Measurements from ENCODE around the gene EPOP.
A peak's percentile ranks its signal among the peaks of the same experiment; 100 is the strongest.

EPOP gene

DNA sequence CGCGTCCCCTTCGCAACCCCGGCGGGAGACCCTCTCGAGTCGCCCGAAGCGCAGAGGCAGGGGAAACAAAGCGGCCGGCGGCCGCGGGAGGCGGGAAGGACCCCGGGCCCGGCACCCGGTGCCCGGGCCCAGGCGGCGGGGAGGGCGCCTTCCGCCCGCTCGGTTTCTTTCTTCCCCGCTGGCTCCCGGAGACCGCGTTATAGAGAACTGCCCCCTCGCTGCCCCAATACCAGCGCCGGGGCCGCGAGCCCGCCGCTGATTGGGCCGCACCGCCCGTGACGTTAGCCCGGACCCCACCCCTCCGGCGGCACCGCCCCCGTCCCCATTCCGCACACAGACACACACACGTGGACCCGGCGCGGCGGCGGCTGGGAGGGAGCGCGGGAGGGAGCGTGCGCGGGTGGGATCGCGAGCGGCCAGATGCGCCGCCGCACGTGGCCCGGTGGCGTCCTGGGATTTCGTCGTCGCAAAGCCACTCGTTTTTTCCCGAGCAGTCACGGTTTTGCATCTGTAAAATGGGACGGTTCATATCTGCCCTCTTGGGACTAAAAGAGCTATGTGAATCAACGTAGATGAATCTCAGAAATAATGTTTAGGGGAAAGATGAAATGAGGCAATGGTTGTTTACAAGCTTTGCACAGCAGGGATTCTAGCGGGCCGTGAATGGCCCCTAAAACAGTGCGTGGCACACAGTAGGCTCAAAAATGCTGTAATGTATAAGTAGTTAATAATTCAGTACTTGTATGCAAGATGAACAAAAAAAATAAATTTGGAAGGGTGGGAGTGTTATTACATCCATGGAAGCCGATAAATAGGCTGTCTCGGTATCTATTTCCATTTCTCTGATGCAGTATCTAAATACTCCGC lies at the start of gene EPOP:
Gene EPOP, minus strand, starts transcription at position 209 of the 867 bp plus-strand sequence. CDS start 462 bp downstream, outside the sequence.
- H3K9ac ChIP-seq (ENCODE audit: low read length): peak within 1 kb of the TSS; percentile 84
- peaks cover 6% of the 10 kb centered on the region; the same call in 1 of the 2 replicates for H3F3A ChIP-seq (ENCODE audit: insufficient read depth, low read length)
- H3K4me2 ChIP-seq (ENCODE audit: low read depth, low read length): peak within 1 kb of the TSS; percentile 99
- H3K36me3 ChIP-seq (replicated peaks; ENCODE audit: insufficient read depth, low read length): no peaks in the 10 kb centered on the region
- peak within 1 kb of the TSS; percentile 89 for H3K4me3 ChIP-seq (ENCODE audit: low read length)
- H3K4me1 ChIP-seq (ENCODE audit: low read length): peaks cover 17% of the 10 kb centered on the region
- peaks cover 24% of the 10 kb centered on the region for H3K27me3 ChIP-seq (replicated peaks; ENCODE audit: insufficient read depth, low read length)
- H3K9me2 ChIP-seq (replicated peaks; ENCODE audit: insufficient read depth, low read length): no peaks in the 10 kb centered on the region
- no peaks in the 10 kb centered on the region for H4K20me1 ChIP-seq (ENCODE audit: insufficient read depth, low read length)
- H2AFZ ChIP-seq (ENCODE audit: low read length): peak within 1 kb of the TSS; percentile 89
- H3K9me3 ChIP-seq (replicated peaks; ENCODE audit: insufficient read depth, low read length): no peaks in the 10 kb centered on the region
- peak; percentile 91 for DNase-seq
- H3K27ac ChIP-seq (ENCODE audit: low read length): peak within 1 kb of the TSS; percentile 32; the same call in 1 of the 2 replicates
- H3K79me2 ChIP-seq (ENCODE audit: low read length): no peaks in the 10 kb centered on the region
- TF ChIP-seq EZH2 (optimal IDR thresholded peaks at IDR 0.05; ENCODE audit: low read depth, low read length): no peak
- TF ChIP-seq CTCF (IDR thresholded peaks at IDR 0.05; ENCODE audit: low read length): no peak
- no peak for TF ChIP-seq EZH2phosphoT487 (IDR thresholded peaks at IDR 0.05; ENCODE audit: low read length)

DNA sequence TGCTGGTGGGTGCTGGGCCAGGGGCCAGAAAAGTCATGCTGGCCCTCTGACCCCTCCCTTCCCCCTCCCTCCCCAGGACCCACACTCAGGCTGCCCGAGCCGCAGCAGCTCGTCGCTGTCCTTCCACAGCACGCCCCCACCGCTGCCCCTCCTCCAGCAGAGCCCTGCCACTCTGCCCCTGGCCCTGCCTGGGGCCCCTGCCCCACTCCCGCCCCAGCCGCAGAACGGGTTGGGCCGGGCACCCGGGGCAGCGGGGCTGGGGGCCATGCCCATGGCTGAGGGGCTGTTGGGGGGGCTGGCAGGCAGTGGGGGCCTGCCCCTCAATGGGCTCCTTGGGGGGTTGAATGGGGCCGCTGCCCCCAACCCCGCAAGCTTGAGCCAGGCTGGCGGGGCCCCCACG lies 47.0 kb upstream of the EPOP start:
- Histone ChIP-seq H3F3A (ENCODE audit: insufficient read depth, low read length) (no peaks in the 10 kb centered on the region), H3K79me2 (ENCODE audit: low read length) (no peaks in the 10 kb centered on the region), H3K27ac (ENCODE audit: low read length) (no peak overlapping the region), H3K4me3 (ENCODE audit: low read length) (no peak overlapping the region), H3K4me2 (ENCODE audit: low read depth, low read length) (no peak overlapping the region), H2AFZ (ENCODE audit: low read length) (no peak overlapping the region), H4K20me1 (ENCODE audit: insufficient read depth, low read length) (no peaks in the 10 kb centered on the region), H3K4me1 (ENCODE audit: low read length) (no peaks in the 10 kb centered on the region), H3K9ac (ENCODE audit: low read length) (no peak overlapping the region), H3K36me3 (replicated peaks; ENCODE audit: insufficient read depth, low read length) (no peaks in the 10 kb centered on the region), H3K9me2 (replicated peaks; ENCODE audit: insufficient read depth, low read length) (no peaks in the 10 kb centered on the region), H3K9me3 (replicated peaks; ENCODE audit: insufficient read depth, low read length) (no peaks in the 10 kb centered on the region), H3K27me3 (replicated peaks; ENCODE audit: insufficient read depth, low read length) (no peaks in the 10 kb centered on the region)
- DNase-seq: no peak
- TF ChIP-seq EZH2phosphoT487 (IDR thresholded peaks at IDR 0.05; ENCODE audit: low read length): no peak
- TF ChIP-seq EZH2 (optimal IDR thresholded peaks at IDR 0.05; ENCODE audit: low read depth, low read length): no peak
- no peak for TF ChIP-seq CTCF (IDR thresholded peaks at IDR 0.05; ENCODE audit: low read length)

DNA sequence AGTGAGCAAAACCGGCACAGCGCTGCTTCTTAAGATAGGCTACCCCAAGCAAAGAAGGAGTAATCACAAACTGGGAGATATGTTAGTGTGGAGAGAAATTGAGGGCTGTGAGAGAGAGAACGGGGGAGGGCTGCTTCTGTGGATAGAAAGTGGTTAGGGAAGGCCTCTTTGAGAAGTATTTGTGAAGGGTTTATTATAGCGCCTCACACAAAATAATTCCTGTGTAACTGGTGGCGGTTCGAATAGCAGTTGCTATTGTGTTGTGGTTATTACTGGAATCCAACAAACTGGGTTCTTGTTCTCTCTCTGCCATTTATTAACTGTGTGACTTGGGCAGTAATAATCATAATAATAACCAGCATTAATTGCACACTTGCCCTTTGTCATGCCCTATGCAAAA lies 46.2 kb upstream of the EPOP start:
- H3K9ac ChIP-seq (ENCODE audit: low read length): no peak overlapping the region
- H3K9me2 ChIP-seq (replicated peaks; ENCODE audit: insufficient read depth, low read length): no peaks in the 10 kb centered on the region
- H2AFZ ChIP-seq (ENCODE audit: low read length): no peak overlapping the region
- no peak overlapping the region for H3K4me2 ChIP-seq (ENCODE audit: low read depth, low read length)
- no peaks in the 10 kb centered on the region for H3K4me1 ChIP-seq (ENCODE audit: low read length)
- H3F3A ChIP-seq (ENCODE audit: insufficient read depth, low read length): no peaks in the 10 kb centered on the region
- no peaks in the 10 kb centered on the region for H3K27me3 ChIP-seq (replicated peaks; ENCODE audit: insufficient read depth, low read length)
- TF ChIP-seq EZH2 (optimal IDR thresholded peaks at IDR 0.05; ENCODE audit: low read depth, low read length) (no peak), EZH2phosphoT487 (IDR thresholded peaks at IDR 0.05; ENCODE audit: low read length) (no peak), CTCF (IDR thresholded peaks at IDR 0.05; ENCODE audit: low read length) (no peak)
- no peaks in the 10 kb centered on the region for H3K79me2 ChIP-seq (ENCODE audit: low read length)
- H3K9me3 ChIP-seq (replicated peaks; ENCODE audit: insufficient read depth, low read length): no peaks in the 10 kb centered on the region
- H3K4me3 ChIP-seq (ENCODE audit: low read length): no peak overlapping the region
- no peak overlapping the region for H3K27ac ChIP-seq (ENCODE audit: low read length)
- no peak for DNase-seq
- H3K36me3 ChIP-seq (replicated peaks; ENCODE audit: insufficient read depth, low read length): no peaks in the 10 kb centered on the region
- no peaks in the 10 kb centered on the region for H4K20me1 ChIP-seq (ENCODE audit: insufficient read depth, low read length)
